WTC11 (cell line): Measurements from ENCODE around the gene CCDC172. TPM values are rescaled to one million over a fixed set of nuclear protein-coding genes. Genes with fewer than 3 reads are reported as not detected.

Source experiments
- ATAC-seq: fragments of 200-7000 bp; cut with Tn5 transposase; 2 replicates; pipeline ENCODE4 v1.10.0; 2021; ENCODE audit warnings: mild to moderate bottlenecking, moderate library complexity
- CTCF ChIA-PET: fragments of 300-600 bp; sonication (Branson Sonifier 250); formaldehyde crosslinking; loops from one replicate; lab custom pipeline; 2021; ENCODE audit warnings: antibody characterized with exemption; lab: Charles Lee
- POLR2A ChIA-PET: fragments of 350-600 bp; sonication (Branson Sonifier 250); formaldehyde crosslinking; loops from one replicate; lab custom pipeline; 2021; ENCODE audit warnings: antibody characterized with exemption; lab: Charles Lee
- DNase-seq: peaks from one replicate; pipeline ENCODE4 v3.0.0; 2021; ENCODE audit warnings: low spot score
- H3K27ac Mint-ChIP-seq: 2 replicates; pipeline ENCODE4 v1.8.0; 2021; ENCODE audit warnings: mixed read lengths
- H3K27me3 Mint-ChIP-seq: 2 replicates; pipeline ENCODE4 v1.8.0; 2021; ENCODE audit warnings: low read depth, mild to moderate bottlenecking, moderate library complexity, mixed read lengths
- H3K36me3 Mint-ChIP-seq: 2 replicates; pipeline ENCODE4 v1.8.0; 2021; ENCODE audit warnings: mixed read lengths
- H3K4me1 Mint-ChIP-seq: 2 replicates; pipeline ENCODE4 v1.8.0; 2022; ENCODE audit warnings: mixed read lengths
- H3K4me3 Mint-ChIP-seq: 2 replicates; pipeline ENCODE4 v1.8.0; 2021; ENCODE audit warnings: mild to moderate bottlenecking, moderate library complexity, mixed read lengths
- H3K9me3 Mint-ChIP-seq: 2 replicates; pipeline ENCODE4 v1.8.0; 2021; ENCODE audit warnings: mixed read lengths
- EMX1 ChIP-seq: fragments of 250-450 bp; sonication (Bioruptor Pico); IDR thresholded peaks from 2 replicates; pipeline ENCODE4 v1.8.0; 2021; ENCODE audit warnings: mild to moderate bottlenecking
- ESRRA ChIP-seq: sonication (generic); formaldehyde crosslinking; IDR thresholded peaks from 2 replicates; pipeline ENCODE4 v1.8.1; 2022; ENCODE audit warnings: mild to moderate bottlenecking, missing genetic modification reagents, borderline replicate concordance
- FOXP1 ChIP-seq: sonication (generic); formaldehyde crosslinking; IDR thresholded peaks from 2 replicates; pipeline ENCODE4 v1.8.0; 2022; ENCODE audit warnings: missing genetic modification reagents, mild to moderate bottlenecking, moderate library complexity, borderline replicate concordance
- HMGA2 ChIP-seq: fragments of 250-450 bp; sonication (Bioruptor Pico); IDR thresholded peaks from 2 replicates; pipeline ENCODE4 v1.4.0; 2021; ENCODE audit warnings: mild to moderate bottlenecking, moderate library complexity
- JUN ChIP-seq: sonication (generic); formaldehyde crosslinking; IDR thresholded peaks from 2 replicates; pipeline ENCODE4 v1.8.0; 2023; ENCODE audit warnings: mild to moderate bottlenecking, missing genetic modification reagents
- PREB ChIP-seq: sonication (generic); formaldehyde crosslinking; IDR thresholded peaks from 2 replicates; pipeline ENCODE4 v1.8.1; 2022; ENCODE audit warnings: mild to moderate bottlenecking, missing genetic modification reagents, moderate library complexity, borderline replicate concordance
- USF2 ChIP-seq: sonication (generic); formaldehyde crosslinking; IDR thresholded peaks from 2 replicates; pipeline ENCODE4 v1.8.1; 2023; ENCODE audit warnings: mild to moderate bottlenecking, missing genetic modification reagents, moderate library complexity
- ZNF138 ChIP-seq: sonication (generic); formaldehyde crosslinking; conservative IDR thresholded peaks from 2 replicates; pipeline ENCODE4 v1.8.1; 2022; ENCODE audit warnings: mild to moderate bottlenecking, moderate library complexity, missing genetic modification reagents
- ZNF219 ChIP-seq: sonication (generic); formaldehyde crosslinking; IDR thresholded peaks from 2 replicates; pipeline ENCODE4 v1.8.0; 2023; ENCODE audit warnings: missing genetic modification reagents, mild to moderate bottlenecking, borderline replicate concordance
- ZNF425 ChIP-seq: fragments of 250-450 bp; sonication (Bioruptor Pico); conservative IDR thresholded peaks from 2 replicates; pipeline ENCODE4 v1.9.0; 2021; ENCODE audit warnings: mild to moderate bottlenecking
- total RNA-seq: library from RNA; stranded (reverse); gene quantifications from 3 replicates; pipeline ENCODE4 v1.2.3, GENCODE V29; 2021
- TF ChIP-seq, protein P1 (sequence below): sonication (generic); formaldehyde crosslinking; conservative IDR thresholded peaks from 2 replicates; pipeline ENCODE4 v1.8.1; 2023; ENCODE audit warnings: mild to moderate bottlenecking, low read depth, missing genetic modification reagents, moderate library complexity
- TF ChIP-seq, protein P2 (sequence below): sonication (generic); formaldehyde crosslinking; IDR thresholded peaks from 2 replicates; pipeline ENCODE4 v1.8.1; 2023; ENCODE audit warnings: mild to moderate bottlenecking, moderate library complexity, missing genetic modification reagents
- TF ChIP-seq, protein P3 (sequence below): sonication (generic); formaldehyde crosslinking; IDR thresholded peaks from 2 replicates; pipeline ENCODE4 v1.8.1; 2022; ENCODE audit warnings: missing genetic modification reagents, borderline replicate concordance
- TF ChIP-seq, protein P4 (sequence below): sonication (generic); formaldehyde crosslinking; IDR thresholded peaks from 2 replicates; pipeline ENCODE4 v1.8.0; 2022; ENCODE audit warnings: mild to moderate bottlenecking, missing genetic modification reagents
- TF ChIP-seq, protein P5 (sequence below): sonication (generic); formaldehyde crosslinking; IDR thresholded peaks from 2 replicates; pipeline ENCODE4 v1.8.1; 2023; ENCODE audit warnings: mild to moderate bottlenecking, missing genetic modification reagents
- TF ChIP-seq, protein P6 (sequence below): sonication (generic); formaldehyde crosslinking; IDR thresholded peaks from 2 replicates; pipeline ENCODE4 v1.8.1; 2022; ENCODE audit warnings: low read depth, missing genetic modification reagents, borderline replicate concordance
- TF ChIP-seq, protein P7 (sequence below): sonication (generic); formaldehyde crosslinking; IDR thresholded peaks from 2 replicates; pipeline ENCODE4 v1.8.0; 2022; ENCODE audit warnings: mild to moderate bottlenecking, missing genetic modification reagents

Gene CCDC172
- total RNA-seq, 1 experiment from 2014 or later: 2.0 TPM

DNA sequence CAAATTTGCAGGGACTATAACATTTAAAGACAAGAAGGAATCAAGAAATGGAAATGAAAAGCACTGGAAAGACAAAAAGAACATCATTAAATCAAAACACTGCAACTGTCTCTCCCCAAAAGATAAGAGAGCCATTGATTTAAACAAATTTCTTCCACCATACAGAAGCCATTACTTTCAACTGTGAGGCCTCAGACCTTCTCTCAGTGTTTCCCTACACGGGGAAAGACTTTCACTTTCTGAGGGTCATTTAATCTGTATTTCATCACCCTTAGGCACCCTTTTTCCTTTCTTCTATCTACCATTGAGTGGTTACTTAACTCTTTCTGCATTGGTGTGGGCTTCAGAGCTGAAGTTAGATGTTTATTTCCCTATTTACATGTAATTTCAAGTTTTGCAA lies 47.5 kb downstream of the CCDC172 start:
- TF ChIP-seq, protein P1, sequence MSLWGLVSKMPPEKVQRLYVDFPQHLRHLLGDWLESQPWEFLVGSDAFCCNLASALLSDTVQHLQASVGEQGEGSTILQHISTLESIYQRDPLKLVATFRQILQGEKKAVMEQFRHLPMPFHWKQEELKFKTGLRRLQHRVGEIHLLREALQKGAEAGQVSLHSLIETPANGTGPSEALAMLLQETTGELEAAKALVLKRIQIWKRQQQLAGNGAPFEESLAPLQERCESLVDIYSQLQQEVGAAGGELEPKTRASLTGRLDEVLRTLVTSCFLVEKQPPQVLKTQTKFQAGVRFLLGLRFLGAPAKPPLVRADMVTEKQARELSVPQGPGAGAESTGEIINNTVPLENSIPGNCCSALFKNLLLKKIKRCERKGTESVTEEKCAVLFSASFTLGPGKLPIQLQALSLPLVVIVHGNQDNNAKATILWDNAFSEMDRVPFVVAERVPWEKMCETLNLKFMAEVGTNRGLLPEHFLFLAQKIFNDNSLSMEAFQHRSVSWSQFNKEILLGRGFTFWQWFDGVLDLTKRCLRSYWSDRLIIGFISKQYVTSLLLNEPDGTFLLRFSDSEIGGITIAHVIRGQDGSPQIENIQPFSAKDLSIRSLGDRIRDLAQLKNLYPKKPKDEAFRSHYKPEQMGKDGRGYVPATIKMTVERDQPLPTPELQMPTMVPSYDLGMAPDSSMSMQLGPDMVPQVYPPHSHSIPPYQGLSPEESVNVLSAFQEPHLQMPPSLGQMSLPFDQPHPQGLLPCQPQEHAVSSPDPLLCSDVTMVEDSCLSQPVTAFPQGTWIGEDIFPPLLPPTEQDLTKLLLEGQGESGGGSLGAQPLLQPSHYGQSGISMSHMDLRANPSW (CRISPR knock-in tag): no peak
- TF ChIP-seq, protein P2, sequence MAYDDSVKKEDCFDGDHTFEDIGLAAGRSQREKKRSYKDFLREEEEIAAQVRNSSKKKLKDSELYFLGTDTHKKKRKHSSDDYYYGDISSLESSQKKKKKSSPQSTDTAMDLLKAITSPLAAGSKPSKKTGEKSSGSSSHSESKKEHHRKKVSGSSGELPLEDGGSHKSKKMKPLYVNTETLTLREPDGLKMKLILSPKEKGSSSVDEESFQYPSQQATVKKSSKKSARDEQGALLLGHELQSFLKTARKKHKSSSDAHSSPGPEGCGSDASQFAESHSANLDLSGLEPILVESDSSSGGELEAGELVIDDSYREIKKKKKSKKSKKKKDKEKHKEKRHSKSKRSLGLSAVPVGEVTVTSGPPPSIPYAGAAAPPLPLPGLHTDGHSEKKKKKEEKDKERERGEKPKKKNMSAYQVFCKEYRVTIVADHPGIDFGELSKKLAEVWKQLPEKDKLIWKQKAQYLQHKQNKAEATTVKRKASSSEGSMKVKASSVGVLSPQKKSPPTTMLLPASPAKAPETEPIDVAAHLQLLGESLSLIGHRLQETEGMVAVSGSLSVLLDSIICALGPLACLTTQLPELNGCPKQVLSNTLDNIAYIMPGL (CRISPR knock-in tag): no peak
- TF ChIP-seq ZNF219 (no peak), EMX1 (CRISPR knock-in tag) (no peak), JUN (CRISPR knock-in tag) (no peak), PREB (no peak)
- TF ChIP-seq, protein P3, sequence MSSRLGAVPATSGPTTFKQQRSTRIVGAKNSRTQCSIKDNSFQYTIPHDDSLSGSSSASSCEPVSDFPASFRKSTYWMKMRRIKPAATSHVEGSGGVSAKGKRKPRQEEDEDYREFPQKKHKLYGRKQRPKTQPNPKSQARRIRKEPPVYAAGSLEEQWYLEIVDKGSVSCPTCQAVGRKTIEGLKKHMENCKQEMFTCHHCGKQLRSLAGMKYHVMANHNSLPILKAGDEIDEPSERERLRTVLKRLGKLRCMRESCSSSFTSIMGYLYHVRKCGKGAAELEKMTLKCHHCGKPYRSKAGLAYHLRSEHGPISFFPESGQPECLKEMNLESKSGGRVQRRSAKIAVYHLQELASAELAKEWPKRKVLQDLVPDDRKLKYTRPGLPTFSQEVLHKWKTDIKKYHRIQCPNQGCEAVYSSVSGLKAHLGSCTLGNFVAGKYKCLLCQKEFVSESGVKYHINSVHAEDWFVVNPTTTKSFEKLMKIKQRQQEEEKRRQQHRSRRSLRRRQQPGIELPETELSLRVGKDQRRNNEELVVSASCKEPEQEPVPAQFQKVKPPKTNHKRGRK: no peak
- TF ChIP-seq, protein P4, sequence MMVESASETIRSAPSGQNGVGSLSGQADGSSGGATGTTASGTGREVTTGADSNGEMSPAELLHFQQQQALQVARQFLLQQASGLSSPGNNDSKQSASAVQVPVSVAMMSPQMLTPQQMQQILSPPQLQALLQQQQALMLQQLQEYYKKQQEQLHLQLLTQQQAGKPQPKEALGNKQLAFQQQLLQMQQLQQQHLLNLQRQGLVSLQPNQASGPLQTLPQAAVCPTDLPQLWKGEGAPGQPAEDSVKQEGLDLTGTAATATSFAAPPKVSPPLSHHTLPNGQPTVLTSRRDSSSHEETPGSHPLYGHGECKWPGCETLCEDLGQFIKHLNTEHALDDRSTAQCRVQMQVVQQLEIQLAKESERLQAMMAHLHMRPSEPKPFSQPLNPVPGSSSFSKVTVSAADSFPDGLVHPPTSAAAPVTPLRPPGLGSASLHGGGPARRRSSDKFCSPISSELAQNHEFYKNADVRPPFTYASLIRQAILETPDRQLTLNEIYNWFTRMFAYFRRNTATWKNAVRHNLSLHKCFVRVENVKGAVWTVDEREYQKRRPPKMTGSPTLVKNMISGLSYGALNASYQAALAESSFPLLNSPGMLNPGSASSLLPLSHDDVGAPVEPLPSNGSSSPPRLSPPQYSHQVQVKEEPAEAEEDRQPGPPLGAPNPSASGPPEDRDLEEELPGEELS (CRISPR knock-in tag): no peak
- TF ChIP-seq, protein P5, sequence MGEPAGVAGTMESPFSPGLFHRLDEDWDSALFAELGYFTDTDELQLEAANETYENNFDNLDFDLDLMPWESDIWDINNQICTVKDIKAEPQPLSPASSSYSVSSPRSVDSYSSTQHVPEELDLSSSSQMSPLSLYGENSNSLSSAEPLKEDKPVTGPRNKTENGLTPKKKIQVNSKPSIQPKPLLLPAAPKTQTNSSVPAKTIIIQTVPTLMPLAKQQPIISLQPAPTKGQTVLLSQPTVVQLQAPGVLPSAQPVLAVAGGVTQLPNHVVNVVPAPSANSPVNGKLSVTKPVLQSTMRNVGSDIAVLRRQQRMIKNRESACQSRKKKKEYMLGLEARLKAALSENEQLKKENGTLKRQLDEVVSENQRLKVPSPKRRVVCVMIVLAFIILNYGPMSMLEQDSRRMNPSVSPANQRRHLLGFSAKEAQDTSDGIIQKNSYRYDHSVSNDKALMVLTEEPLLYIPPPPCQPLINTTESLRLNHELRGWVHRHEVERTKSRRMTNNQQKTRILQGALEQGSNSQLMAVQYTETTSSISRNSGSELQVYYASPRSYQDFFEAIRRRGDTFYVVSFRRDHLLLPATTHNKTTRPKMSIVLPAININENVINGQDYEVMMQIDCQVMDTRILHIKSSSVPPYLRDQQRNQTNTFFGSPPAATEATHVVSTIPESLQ (CRISPR knock-in tag): no peak
- no peaks in the 10 kb centered on the region for H3K9me3 Mint-ChIP-seq
- ChIA-PET POLR2A (no interaction called here), CTCF (no interaction called here)
- H3K27me3 Mint-ChIP-seq: no peaks in the 10 kb centered on the region
- no peak for ATAC-seq
- H3K36me3 Mint-ChIP-seq: no peaks in the 10 kb centered on the region
- H3K4me3 Mint-ChIP-seq: no peak overlapping the region
- H3K27ac Mint-ChIP-seq: no peak overlapping the region
- DNase-seq: no peak
- peaks cover 2% of the 10 kb centered on the region; the same call in 1 of the 2 replicates for H3K4me1 Mint-ChIP-seq

DNA sequence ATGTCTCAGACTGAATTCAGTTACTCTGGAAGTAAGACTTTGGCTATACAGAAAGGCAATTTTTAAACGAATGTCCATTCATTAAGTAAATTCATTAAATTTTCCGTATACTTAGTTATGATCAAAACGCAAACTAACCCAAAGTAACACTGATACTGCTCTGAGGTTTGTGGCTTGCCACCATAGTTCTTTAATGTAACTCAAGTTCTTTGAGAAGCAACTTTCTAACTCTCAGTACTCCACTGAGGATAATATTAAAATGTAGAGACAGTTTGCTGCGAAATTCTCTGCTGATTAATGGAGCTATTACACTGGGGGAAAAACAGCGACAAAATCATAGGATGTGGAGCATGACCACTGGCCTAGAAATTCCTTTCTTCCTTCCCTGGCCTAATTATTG lies 58.0 kb downstream of the CCDC172 start:
- peaks cover 10% of the 10 kb centered on the region for H3K4me1 Mint-ChIP-seq
- ATAC-seq: no peak
- TF ChIP-seq, protein P6, sequence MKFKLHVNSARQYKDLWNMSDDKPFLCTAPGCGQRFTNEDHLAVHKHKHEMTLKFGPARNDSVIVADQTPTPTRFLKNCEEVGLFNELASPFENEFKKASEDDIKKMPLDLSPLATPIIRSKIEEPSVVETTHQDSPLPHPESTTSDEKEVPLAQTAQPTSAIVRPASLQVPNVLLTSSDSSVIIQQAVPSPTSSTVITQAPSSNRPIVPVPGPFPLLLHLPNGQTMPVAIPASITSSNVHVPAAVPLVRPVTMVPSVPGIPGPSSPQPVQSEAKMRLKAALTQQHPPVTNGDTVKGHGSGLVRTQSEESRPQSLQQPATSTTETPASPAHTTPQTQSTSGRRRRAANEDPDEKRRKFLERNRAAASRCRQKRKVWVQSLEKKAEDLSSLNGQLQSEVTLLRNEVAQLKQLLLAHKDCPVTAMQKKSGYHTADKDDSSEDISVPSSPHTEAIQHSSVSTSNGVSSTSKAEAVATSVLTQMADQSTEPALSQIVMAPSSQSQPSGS (CRISPR knock-in tag): no peak
- TF ChIP-seq ZNF138 (CRISPR knock-in tag) (no peak), HMGA2 (CRISPR knock-in tag) (no peak), USF2 (CRISPR knock-in tag) (no peak), ZNF425 (CRISPR knock-in tag) (no peak), ESRRA (CRISPR knock-in tag) (no peak), FOXP1 (no peak)
- TF ChIP-seq, protein P7, sequence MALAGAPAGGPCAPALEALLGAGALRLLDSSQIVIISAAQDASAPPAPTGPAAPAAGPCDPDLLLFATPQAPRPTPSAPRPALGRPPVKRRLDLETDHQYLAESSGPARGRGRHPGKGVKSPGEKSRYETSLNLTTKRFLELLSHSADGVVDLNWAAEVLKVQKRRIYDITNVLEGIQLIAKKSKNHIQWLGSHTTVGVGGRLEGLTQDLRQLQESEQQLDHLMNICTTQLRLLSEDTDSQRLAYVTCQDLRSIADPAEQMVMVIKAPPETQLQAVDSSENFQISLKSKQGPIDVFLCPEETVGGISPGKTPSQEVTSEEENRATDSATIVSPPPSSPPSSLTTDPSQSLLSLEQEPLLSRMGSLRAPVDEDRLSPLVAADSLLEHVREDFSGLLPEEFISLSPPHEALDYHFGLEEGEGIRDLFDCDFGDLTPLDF: no peak

More for the DNA sequence above, 58.0 kb downstream of the CCDC172 start:
- H3K4me3 Mint-ChIP-seq: no peak overlapping the region
- no peaks in the 10 kb centered on the region for H3K27me3 Mint-ChIP-seq
- no peak overlapping the region for H3K27ac Mint-ChIP-seq
- ChIA-PET POLR2A (no interaction called here), CTCF (no interaction called here)
- H3K9me3 Mint-ChIP-seq: no peaks in the 10 kb centered on the region
- H3K36me3 Mint-ChIP-seq: no peaks in the 10 kb centered on the region
- no peak for DNase-seq
